DOHH2 (cell line): ENCODE results near the gene SYNE1.

Source experiments
- CTCF ChIP-seq: fragments of 200-600 bp; sonication (generic); IDR thresholded peaks from one replicate; pipeline ENCODE4 v1.5.1; 2014; ENCODE audit warnings: antibody characterized with exemption, mild to moderate bottlenecking, low read depth, low read length; ENCODE audit not compliant: poor library complexity, severe bottlenecking
- EZH2phosphoT487 ChIP-seq: fragments of 200-600 bp; sonication (generic); IDR thresholded peaks from 2 replicates; pipeline ENCODE4 v1.6.1; 2017; ENCODE audit warnings: borderline replicate concordance, mild to moderate bottlenecking, antibody characterized with exemption, low read length, moderate library complexity, mixed read lengths

GRCh38 chr6:152598901-152599537 is 38.1 kb downstream of the SYNE1 start:
- TF ChIP-seq CTCF (no peak), EZH2phosphoT487 (no peak)
